HCT116 (cell line): ENCODE measurements around the gene SNED1. TPM values are rescaled to one million over a fixed set of nuclear protein-coding genes. Genes with fewer than 3 reads are reported as not detected.

Experiments
- ATAC-seq: fragments of 200-7000 bp; cut with Tn5 transposase; 2 replicates; pipeline ENCODE4 v1.9.1; 2020; ENCODE audit warnings: mild to moderate bottlenecking, moderate library complexity
- BruUV-seq: library from RNA; stranded (reverse); fragments of 400-500 nt; replicated peaks from 2 replicates; lab custom pipeline; 2021; lab: Mats Ljungman, UMichigan
- CTCF ChIA-PET: fragments of 300-600 bp; sonication (Branson Sonifier 250); formaldehyde crosslinking; loops from one replicate; lab custom pipeline; 2021; ENCODE audit warnings: antibody characterized with exemption; lab: Charles Lee
- POLR2A ChIA-PET: fragments of 300-600, 350-600 bp; sonication (Branson Sonifier 250); formaldehyde crosslinking; loops from one replicate; lab custom pipeline; 2021; ENCODE audit warnings: antibody characterized with exemption; lab: Charles Lee
- RAD21 ChIA-PET, 2 experiments: fragments of 300-600 bp; sonication (Branson Sonifier 250); formaldehyde crosslinking; loops; one replicate each; lab custom pipeline; 2023; ENCODE audit warnings: low total read pairs in 2 of 2; ENCODE audit not compliant: uncharacterized antibody in 2 of 2, unreplicated experiment in 2 of 2, low non-redundant PET in 1 of 2; lab: Charles Lee
- DNase-seq: peaks from one replicate; pipeline ENCODE4 v3.0.0-alpha.2; 2010; ENCODE audit warnings: low read depth, low spot score
- H2AFZ ChIP-seq: fragments of 200-600 bp; shearing (Covaris generic), sonication (generic); 2 replicates; pipeline ENCODE4 v1.6.1; 2017; ENCODE audit warnings: low read depth, mixed run types, mixed read lengths, antibody characterized with exemption, low read length; ENCODE audit not compliant: poor library complexity, severe bottlenecking
- H3K27ac ChIP-seq: 2 replicates; pipeline ENCODE4 v1.5.1; 2012; ENCODE audit warnings: low read depth, low read length
- H3K27me3 ChIP-seq: fragments of 200-600 bp; sonication (generic); 2 replicates; pipeline ENCODE4 v1.6.1; 2016; ENCODE audit warnings: mixed run types, low read length, mixed read lengths; ENCODE audit not compliant: insufficient read depth
- H3K36me3 ChIP-seq, 2 experiments: fragments of 200-500 bp in 1 of 2; fragments of 200-600 bp in 1 of 2; sonication (Bioruptor generic) in 1 of 2; sonication (generic) in 1 of 2; 2 replicates each; pipeline versions ENCODE4 v1.5.1 to v1.6.1; 2014 to 2016; ENCODE audit warnings: low read length in 2 of 2, inconsistent platforms in 1 of 2, mixed read lengths in 1 of 2, mixed run types in 1 of 2; ENCODE audit not compliant: insufficient read depth in 2 of 2, control insufficient read depth in 1 of 2
- H3K4me1 ChIP-seq, 2 experiments: fragments of 200-600 bp in 1 of 2; sonication (generic) in 1 of 2; 2 replicates each; pipeline versions ENCODE4 v1.5.1 to v1.6.1; 2012 to 2017; ENCODE audit warnings: low read length in 2 of 2, inconsistent platforms in 1 of 2, mild to moderate bottlenecking in 1 of 2, mixed read lengths in 1 of 2, mixed run types in 1 of 2, moderate library complexity in 1 of 2; ENCODE audit not compliant: insufficient read depth in 2 of 2, control insufficient read depth in 1 of 2
- H3K4me2 ChIP-seq: fragments of 200-600 bp; sonication (generic); 2 replicates; pipeline ENCODE4 v1.6.1; 2017; ENCODE audit warnings: mixed run types, low read length, mixed read lengths
- H3K4me3 ChIP-seq, 2 experiments: fragments of 200-600 bp in 1 of 2; sonication (generic) in 1 of 2; replicated peaks in 1 of 2; 2 replicates each; pipeline ENCODE4 v1.5.1; 2011 to 2016; ENCODE audit warnings: low read length in 2 of 2, control low read depth in 1 of 2, low read depth in 1 of 2, mild to moderate bottlenecking in 1 of 2, mixed read lengths in 1 of 2, mixed run types in 1 of 2
- H3K79me2 ChIP-seq: fragments of 200-600 bp; sonication (generic); 2 replicates; pipeline ENCODE4 v1.6.1; 2017; ENCODE audit warnings: mild to moderate bottlenecking, mixed run types, low read length, moderate library complexity, mixed read lengths; ENCODE audit not compliant: insufficient read depth
- H3K9ac ChIP-seq: fragments of 200-600 bp; sonication (generic); 2 replicates; pipeline ENCODE4 v1.6.1; 2016; ENCODE audit warnings: low read length, mixed read lengths
- H3K9me2 ChIP-seq: fragments of 200-600 bp; sonication (generic), shearing (Covaris generic); 2 replicates; pipeline ENCODE4 v1.6.1; 2017; ENCODE audit warnings: mixed run types, mild to moderate bottlenecking, moderate library complexity; ENCODE audit not compliant: insufficient read depth
- H3K9me3 ChIP-seq, 2 experiments: fragments of 200-500 bp in 1 of 2; fragments of 200-600 bp in 1 of 2; sonication (Bioruptor generic) in 1 of 2; sonication (generic) in 1 of 2; 2 replicates each; pipeline ENCODE4 v1.6.1; 2014 to 2017; ENCODE audit warnings: low read length in 2 of 2, mixed read lengths in 2 of 2, inconsistent platforms in 1 of 2, low read depth in 1 of 2, mild to moderate bottlenecking in 1 of 2, mixed run types in 1 of 2, moderate library complexity in 1 of 2; ENCODE audit not compliant: control insufficient read depth in 1 of 2, insufficient read depth in 1 of 2
- H4K20me1 ChIP-seq: fragments of 200-600 bp; sonication (generic), shearing (Covaris generic); 2 replicates; pipeline ENCODE4 v1.6.1; 2017; ENCODE audit warnings: mixed run types, mild to moderate bottlenecking, moderate library complexity; ENCODE audit not compliant: insufficient read depth
- CBX3 ChIP-seq: IDR thresholded peaks from 2 replicates; pipeline ENCODE4 v1.6.1; 2012; ENCODE audit warnings: low read depth
- CEBPB ChIP-seq: IDR thresholded peaks from 2 replicates; pipeline ENCODE4 v1.6.1; 2012; ENCODE audit warnings: low read depth
- FOSL1 ChIP-seq: IDR thresholded peaks from 2 replicates; pipeline ENCODE4 v1.6.1; 2012; ENCODE audit warnings: low read depth
- RAD21 ChIP-seq: IDR thresholded peaks from 2 replicates; pipeline ENCODE4 v1.6.1; 2012; ENCODE audit warnings: low read depth, mild to moderate bottlenecking
- SIN3A ChIP-seq: IDR thresholded peaks from 2 replicates; pipeline ENCODE4 v1.6.1; 2012; ENCODE audit warnings: low read depth
- SRF ChIP-seq: IDR thresholded peaks from 2 replicates; pipeline ENCODE4 v1.6.1; 2012; ENCODE audit warnings: low read depth
- YY1 ChIP-seq: IDR thresholded peaks from 2 replicates; pipeline ENCODE4 v1.6.1; 2011; ENCODE audit warnings: low read length, low read depth, moderate library complexity, mild to moderate bottlenecking; ENCODE audit not compliant: insufficient replicate concordance; ENCODE audit errors: extremely low read depth
- intact Hi-C: fragments of 100-400 bp; cut with micrococcal nuclease; formaldehyde crosslinking; loops from 2 replicates; pipeline ENCODE4 v1.10.0; 2022
- total RNA-seq: library from RNA; stranded (reverse); gene quantifications from one replicate; pipeline ENCODE4 v1.2.1, GENCODE V29; 2021; ENCODE audit not compliant: unreplicated experiment
- TF ChIP-seq, protein P1 (sequence below): IDR thresholded peaks from 2 replicates; pipeline ENCODE4 v1.6.1; 2012
- TF ChIP-seq, protein P2 (sequence below): IDR thresholded peaks from 2 replicates; pipeline ENCODE4 v1.6.1; 2012; ENCODE audit warnings: low read depth

SNED1 gene
- total RNA-seq, 1 experiment from 2014 or later: 9.6 TPM

DNA sequence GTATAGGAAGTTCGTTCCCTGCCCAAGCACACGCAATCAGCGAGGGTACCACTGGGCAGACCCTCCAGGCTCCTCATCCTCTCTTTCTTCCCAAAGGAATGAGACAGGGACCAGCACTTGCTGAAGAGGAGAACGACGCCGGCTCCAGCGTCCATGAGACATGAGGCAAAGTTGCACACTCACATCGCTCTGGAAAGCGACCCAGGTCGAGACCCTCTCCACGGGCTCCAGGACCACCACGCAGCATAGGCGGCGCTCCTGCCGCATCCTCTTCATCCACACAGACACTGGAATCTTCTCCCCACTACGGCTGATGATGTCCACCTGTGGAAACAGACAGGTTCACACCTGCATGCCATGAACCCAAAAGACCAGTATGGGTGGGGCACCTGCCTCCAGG, 140.1 kb downstream of the SNED1 start:
- intact Hi-C loops: no loop called here

More for the DNA sequence above, 140.1 kb downstream of the SNED1 start:
- Histone ChIP-seq H2AFZ (no peak overlapping the region), H3K79me2 (0 out of 2 replicates have a peak, but pooled peaks cover 4% of the 10 kb centered on the region), H3K36me3 (peaks cover 3 to 4% of the 10 kb centered on the region in 2 experiments; a peak in 3 of 4 replicates), H3K27ac (no peak overlapping the region), H3K9ac (no peak overlapping the region), H4K20me1 (no peaks in the 10 kb centered on the region), H3K9me3 (no peaks in the 10 kb centered on the region), H3K9me2 (no peaks in the 10 kb centered on the region), H3K4me1 (no peaks in the 10 kb centered on the region), H3K27me3 (no peaks in the 10 kb centered on the region), H3K4me3 (no peak overlapping the region), H3K4me2 (no peak overlapping the region)
- no TSS peak for BruUV-seq
- ATAC-seq: no peak
- RAD21 ChIA-PET: no interaction called here
- POLR2A ChIA-PET: no interaction called here
- CTCF ChIA-PET: no interaction called here
- TF ChIP-seq RAD21: no peak
- no peak for TF ChIP-seq YY1
- no peak for TF ChIP-seq CEBPB
- no peak for TF ChIP-seq CBX3
- TF ChIP-seq, protein P1, sequence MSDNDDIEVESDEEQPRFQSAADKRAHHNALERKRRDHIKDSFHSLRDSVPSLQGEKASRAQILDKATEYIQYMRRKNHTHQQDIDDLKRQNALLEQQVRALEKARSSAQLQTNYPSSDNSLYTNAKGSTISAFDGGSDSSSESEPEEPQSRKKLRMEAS: no peak
- TF ChIP-seq FOSL1: no peak
- no peak for TF ChIP-seq SIN3A
- TF ChIP-seq, protein P2, sequence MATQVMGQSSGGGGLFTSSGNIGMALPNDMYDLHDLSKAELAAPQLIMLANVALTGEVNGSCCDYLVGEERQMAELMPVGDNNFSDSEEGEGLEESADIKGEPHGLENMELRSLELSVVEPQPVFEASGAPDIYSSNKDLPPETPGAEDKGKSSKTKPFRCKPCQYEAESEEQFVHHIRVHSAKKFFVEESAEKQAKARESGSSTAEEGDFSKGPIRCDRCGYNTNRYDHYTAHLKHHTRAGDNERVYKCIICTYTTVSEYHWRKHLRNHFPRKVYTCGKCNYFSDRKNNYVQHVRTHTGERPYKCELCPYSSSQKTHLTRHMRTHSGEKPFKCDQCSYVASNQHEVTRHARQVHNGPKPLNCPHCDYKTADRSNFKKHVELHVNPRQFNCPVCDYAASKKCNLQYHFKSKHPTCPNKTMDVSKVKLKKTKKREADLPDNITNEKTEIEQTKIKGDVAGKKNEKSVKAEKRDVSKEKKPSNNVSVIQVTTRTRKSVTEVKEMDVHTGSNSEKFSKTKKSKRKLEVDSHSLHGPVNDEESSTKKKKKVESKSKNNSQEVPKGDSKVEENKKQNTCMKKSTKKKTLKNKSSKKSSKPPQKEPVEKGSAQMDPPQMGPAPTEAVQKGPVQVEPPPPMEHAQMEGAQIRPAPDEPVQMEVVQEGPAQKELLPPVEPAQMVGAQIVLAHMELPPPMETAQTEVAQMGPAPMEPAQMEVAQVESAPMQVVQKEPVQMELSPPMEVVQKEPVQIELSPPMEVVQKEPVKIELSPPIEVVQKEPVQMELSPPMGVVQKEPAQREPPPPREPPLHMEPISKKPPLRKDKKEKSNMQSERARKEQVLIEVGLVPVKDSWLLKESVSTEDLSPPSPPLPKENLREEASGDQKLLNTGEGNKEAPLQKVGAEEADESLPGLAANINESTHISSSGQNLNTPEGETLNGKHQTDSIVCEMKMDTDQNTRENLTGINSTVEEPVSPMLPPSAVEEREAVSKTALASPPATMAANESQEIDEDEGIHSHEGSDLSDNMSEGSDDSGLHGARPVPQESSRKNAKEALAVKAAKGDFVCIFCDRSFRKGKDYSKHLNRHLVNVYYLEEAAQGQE: no peak
- no peak for TF ChIP-seq SRF
- DNase-seq: no peak
